ENCODE data around the gene UGT1A10.

Gene UGT1A10

DNA sequence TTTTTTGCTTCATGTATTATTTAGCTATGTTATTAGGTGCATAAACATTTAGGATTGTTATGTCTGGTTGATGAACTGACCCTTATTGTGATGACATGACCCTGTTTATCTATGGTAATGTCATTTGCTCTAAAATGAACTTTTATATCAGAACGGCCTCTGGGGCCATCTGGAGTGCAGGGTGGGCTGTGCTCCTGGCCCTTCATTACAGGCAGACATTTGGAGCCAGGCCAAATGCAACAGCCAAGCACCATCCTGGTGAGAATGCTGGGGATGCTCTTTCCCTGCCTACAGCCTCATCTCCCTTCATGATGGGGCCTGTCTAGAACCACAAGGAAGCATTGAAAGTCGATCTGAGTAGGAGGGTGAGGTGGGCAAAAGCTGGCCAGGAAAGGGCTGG is 180.1 kb downstream of the UGT1A10 start:
- TF ChIP-seq, protein P1, sequence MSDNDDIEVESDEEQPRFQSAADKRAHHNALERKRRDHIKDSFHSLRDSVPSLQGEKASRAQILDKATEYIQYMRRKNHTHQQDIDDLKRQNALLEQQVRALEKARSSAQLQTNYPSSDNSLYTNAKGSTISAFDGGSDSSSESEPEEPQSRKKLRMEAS (IDR thresholded peaks at IDR 0.05; ENCODE audit: low read depth, low read length) = no peak
- TF ChIP-seq MYC (IDR thresholded peaks at IDR 0.05; ENCODE audit: low read depth, low read length) (no peak), POLR2A (IDR thresholded peaks at IDR 0.05; ENCODE audit: extremely low read depth, insufficient read length) (no peak)
- TF ChIP-seq, protein P2, sequence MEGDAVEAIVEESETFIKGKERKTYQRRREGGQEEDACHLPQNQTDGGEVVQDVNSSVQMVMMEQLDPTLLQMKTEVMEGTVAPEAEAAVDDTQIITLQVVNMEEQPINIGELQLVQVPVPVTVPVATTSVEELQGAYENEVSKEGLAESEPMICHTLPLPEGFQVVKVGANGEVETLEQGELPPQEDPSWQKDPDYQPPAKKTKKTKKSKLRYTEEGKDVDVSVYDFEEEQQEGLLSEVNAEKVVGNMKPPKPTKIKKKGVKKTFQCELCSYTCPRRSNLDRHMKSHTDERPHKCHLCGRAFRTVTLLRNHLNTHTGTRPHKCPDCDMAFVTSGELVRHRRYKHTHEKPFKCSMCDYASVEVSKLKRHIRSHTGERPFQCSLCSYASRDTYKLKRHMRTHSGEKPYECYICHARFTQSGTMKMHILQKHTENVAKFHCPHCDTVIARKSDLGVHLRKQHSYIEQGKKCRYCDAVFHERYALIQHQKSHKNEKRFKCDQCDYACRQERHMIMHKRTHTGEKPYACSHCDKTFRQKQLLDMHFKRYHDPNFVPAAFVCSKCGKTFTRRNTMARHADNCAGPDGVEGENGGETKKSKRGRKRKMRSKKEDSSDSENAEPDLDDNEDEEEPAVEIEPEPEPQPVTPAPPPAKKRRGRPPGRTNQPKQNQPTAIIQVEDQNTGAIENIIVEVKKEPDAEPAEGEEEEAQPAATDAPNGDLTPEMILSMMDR (IDR thresholded peaks at IDR 0.05; ENCODE audit: low read depth, low read length) = no peak
- DNase-seq (ENCODE audit: low read depth) = no peak

DNA sequence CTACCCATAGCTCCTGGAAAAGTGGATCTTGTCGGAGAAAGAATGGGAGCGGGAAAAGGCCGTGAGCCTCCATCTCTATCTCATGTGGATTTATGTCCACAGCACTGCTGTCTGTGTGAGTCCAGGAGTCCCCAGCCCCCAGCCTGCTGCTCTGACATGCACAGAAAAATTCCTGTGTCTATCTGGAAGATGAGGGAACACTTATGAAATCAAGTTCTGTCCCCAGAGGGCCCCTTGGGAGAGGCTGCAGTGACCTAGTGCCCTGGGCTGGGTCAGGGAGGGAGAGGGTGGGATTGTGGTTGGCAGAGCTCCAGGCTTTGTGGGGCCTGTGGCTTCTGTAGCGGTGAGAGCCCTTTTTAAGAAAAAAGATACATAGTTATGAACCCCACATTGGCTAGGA is 180.5 kb downstream of the UGT1A10 start:
- TF ChIP-seq POLR2A (IDR thresholded peaks at IDR 0.05; ENCODE audit: extremely low read depth, insufficient read length) (no peak), MYC (IDR thresholded peaks at IDR 0.05; ENCODE audit: low read depth, low read length) (no peak)
- TF ChIP-seq, protein P1 (IDR thresholded peaks at IDR 0.05; ENCODE audit: low read depth, low read length) = no peak
- TF ChIP-seq, protein P2 (IDR thresholded peaks at IDR 0.05; ENCODE audit: low read depth, low read length) = no peak

More for the DNA sequence above, 180.1 kb downstream of the UGT1A10 start:
- no peak overlapping the region for H3K4me3 ChIP-seq (ENCODE audit: low read depth, low read length)

DNA sequence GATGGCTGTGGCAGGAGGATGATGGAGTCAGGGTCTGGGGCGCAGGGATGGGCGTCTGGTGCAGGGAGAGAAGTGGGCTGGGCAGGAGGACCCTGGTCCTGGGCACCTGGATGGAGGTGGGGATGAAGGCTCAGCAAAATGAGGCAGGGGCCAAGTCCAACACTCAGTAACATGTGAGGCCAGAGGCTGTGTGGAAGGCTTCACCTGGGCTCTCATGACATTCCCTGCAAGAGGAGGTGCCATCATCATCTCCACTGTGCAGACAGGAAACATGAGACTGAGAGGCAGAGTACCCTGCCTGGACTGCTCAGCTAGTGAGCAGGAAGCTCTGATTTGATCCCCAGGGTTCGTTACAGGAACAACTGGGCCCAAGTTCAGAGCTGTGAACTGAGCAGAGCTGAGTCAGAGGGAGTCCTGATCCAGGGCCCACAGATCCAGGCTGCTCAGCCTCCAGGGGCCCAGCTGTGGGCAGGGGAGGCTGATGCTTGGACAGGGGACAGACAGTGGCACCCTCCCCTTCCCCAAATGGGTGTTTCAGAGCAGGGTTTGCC is 181.2 kb downstream of the UGT1A10 start:
- TF ChIP-seq, protein P1 (IDR thresholded peaks at IDR 0.05; ENCODE audit: low read depth, low read length) = no peak
- TF ChIP-seq POLR2A (IDR thresholded peaks at IDR 0.05; ENCODE audit: extremely low read depth, insufficient read length) (no peak), MYC (IDR thresholded peaks at IDR 0.05; ENCODE audit: low read depth, low read length) (no peak)
- TF ChIP-seq, protein P2 (IDR thresholded peaks at IDR 0.05; ENCODE audit: low read depth, low read length) = no peak
- DNase-seq (ENCODE audit: low read depth) = no peak
- no peak overlapping the region for H3K4me3 ChIP-seq (ENCODE audit: low read depth, low read length)

More for the DNA sequence above, 180.5 kb downstream of the UGT1A10 start:
- no peak for DNase-seq (ENCODE audit: low read depth)
- no peak overlapping the region for H3K4me3 ChIP-seq (ENCODE audit: low read depth, low read length)

DNA sequence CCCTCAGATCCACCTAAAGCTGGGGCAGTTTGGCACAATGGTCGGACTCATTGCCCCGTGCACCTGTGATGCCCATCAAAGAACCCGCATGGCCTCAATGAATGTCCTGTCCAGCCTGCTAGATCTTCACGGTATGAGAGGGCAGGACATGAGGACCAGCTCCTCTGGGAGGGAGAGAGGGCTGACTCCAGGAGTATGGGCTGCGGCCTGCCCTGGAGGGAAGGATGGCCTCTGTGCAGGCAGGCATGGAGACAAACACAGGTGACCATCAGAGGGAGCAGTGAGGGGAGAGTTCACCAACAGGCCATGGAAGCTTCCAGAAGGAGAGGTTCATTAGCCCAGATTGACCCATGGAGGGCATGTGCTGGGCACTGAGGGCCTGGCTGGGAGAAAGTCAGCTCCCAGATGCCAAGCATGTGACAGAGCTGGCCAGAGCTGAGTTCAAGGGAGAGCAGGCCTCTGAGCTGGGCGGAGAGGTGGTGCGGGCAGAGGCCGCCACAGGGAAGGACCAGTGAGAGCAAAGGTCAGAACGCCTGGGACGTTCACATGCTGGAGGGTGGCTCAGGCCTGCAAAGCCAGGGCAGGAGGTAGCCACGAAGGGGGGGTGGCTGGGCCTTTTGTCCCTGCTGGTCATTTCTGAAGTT is 181.9 kb downstream of the UGT1A10 start:
- DNase-seq (ENCODE audit: low read depth) = no peak
- H3K4me3 ChIP-seq (ENCODE audit: low read depth, low read length) = no peak overlapping the region
- TF ChIP-seq MYC (IDR thresholded peaks at IDR 0.05; ENCODE audit: low read depth, low read length) (no peak), POLR2A (IDR thresholded peaks at IDR 0.05; ENCODE audit: extremely low read depth, insufficient read length) (no peak)
- TF ChIP-seq, protein P1 (IDR thresholded peaks at IDR 0.05; ENCODE audit: low read depth, low read length) = no peak
- TF ChIP-seq, protein P2 (IDR thresholded peaks at IDR 0.05; ENCODE audit: low read depth, low read length) = no peak

DNA sequence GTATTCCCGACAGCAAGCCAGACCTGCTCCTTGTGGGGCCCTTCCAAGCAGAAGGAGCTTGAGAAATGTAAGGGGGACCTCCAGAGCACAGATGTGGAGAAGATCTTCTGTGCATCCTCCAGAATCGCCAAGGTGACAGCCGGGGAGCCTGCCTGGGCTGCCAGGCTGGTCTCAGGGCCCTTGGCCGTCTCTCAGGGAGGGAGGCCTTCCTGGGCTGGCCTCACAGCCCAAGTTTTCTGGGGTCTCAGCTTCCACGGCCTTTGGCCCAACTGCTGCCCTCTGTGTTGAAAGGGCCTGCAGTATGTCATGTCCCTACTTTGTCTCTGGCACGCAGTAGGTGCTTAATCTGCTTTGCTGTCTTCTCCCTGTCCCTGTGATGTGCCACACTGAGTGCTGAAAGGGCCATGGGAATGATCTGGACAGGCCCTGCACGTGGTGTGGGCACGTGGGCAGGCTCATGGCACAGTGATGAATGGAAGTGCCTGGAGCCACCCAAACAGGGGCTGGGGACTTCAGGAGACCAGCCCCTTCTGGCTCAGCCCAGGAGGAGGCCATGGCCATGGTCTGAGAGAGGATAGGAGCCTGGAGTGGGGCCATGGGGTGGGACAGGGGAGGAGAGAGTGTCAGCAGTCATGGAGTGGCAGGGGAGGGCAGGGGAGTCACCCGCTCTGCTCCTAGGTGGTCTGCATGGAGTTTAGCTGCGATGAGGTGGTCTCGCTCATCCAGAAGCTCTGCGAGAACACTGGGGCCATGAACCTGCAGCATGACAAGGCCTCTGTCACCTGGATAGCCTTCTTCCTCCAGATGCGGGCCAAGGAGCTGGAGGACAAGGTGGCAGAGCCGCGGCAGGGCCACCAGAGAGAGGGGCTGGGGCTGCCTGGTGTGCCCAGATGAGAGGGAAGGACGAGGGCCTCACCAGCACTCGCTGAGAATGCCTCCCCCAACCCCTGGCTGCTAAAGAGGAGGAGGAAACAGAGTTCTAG is 182.7 kb downstream of the UGT1A10 start:
- no peak overlapping the region for H3K4me3 ChIP-seq (ENCODE audit: low read depth, low read length)
- no peak for DNase-seq (ENCODE audit: low read depth)
- TF ChIP-seq, protein P1 (IDR thresholded peaks at IDR 0.05; ENCODE audit: low read depth, low read length) = no peak
- TF ChIP-seq, protein P2 (IDR thresholded peaks at IDR 0.05; ENCODE audit: low read depth, low read length) = no peak
- TF ChIP-seq MYC (IDR thresholded peaks at IDR 0.05; ENCODE audit: low read depth, low read length) (no peak), POLR2A (IDR thresholded peaks at IDR 0.05; ENCODE audit: extremely low read depth, insufficient read length) (no peak)
